ENCODE measurements around the gene KICS2.
"Not testable (repeated sequence)": the region's sequence is repeated elsewhere in the genome, so short reads cannot be mapped to it uniquely, and the experiment has no call there.

KICS2 gene

GRCh38 chr12:64218597-64218996 lies 3.5 kb downstream of the KICS2 start:
- in situ Hi-C loops (cut with MboI; ENCODE audit: low sequenced_read_pairs) = no loop called here

DNA sequence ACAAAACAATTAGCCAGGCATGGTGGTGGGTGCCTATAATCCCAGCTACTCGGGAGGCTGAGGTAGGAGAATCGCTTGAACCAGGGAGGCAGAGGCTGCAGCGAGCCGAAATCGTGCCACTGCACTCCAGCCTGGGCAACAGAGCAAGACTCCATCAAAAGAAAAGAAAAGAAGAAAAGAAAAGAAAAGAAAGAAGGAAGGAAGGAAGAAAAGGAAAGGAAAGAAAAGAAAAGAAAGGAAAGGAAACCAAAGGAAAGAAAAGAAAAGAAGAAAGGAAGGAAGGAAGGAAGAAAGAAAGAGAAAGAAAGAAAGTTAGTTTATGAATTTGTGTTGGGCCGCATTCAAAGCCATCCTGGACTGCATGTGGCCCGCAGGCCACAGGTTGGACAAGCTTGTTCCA lies 4.5 kb downstream of the KICS2 start:
- in situ Hi-C loops (cut with MboI; ENCODE audit: low sequenced_read_pairs) = not testable (repeated sequence)

DNA sequence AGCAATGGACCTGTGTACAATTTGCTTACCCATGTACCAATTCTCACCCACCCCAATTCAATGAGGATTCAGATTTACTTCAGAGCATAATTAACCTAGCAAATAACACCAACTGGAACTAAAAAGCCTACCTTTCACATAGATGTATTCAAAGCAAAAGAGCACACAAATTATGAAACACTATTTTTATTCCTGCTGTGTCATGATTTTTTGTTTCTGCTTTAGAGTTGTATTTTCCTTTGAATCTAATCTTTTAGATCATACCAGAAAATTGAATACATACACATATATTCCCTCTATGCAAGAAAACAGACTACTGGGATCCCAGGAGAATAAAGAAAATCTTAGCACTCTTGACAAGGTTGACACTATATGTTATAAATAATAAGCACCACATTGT lies 5.9 kb downstream of the KICS2 start:
- in situ Hi-C loops (cut with MboI; ENCODE audit: low sequenced_read_pairs) = no loop called here

DNA sequence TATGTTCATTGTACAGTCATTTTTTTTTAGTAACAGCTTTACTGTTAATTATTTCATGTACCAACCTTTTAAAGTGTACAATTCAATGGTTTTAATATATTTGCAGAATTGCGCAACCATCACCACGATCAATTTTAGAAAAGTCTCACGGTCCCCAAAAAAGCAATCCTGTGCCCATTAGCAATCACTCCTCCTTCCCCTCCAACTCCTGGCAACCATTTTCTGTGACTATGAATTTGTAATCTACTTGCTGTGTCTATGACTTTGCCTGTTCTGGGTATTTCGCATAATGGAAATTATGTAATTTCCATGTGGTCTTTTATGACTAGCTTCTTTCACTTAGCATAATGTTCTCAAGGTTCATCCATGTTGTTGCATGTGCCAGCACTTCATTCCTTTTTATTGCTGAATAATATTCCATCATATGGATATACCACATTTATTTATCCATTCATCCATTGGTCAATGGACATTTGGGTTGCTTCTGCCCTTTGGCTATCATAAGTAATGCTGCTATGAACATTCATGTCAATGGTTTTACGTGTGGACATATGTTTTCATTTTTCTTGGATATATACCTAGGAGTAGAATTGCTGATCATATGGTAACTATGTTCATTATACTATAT lies 9.9 kb downstream of the KICS2 start:
- in situ Hi-C loops (cut with MboI; ENCODE audit: low sequenced_read_pairs) = no loop called here

- in situ Hi-C loops (cut with MboI; ENCODE audit: low sequenced_read_pairs) = no loop called here
Observed at GRCh38 chr12:64207453-64207852, 14.6 kb downstream of the KICS2 start.

GRCh38 chr12:64205542-64205941 lies 16.6 kb downstream of the KICS2 start:
- in situ Hi-C loops (cut with MboI; ENCODE audit: low sequenced_read_pairs) = no loop called here

GRCh38 chr12:64203775-64204174 lies 18.3 kb downstream of the KICS2 start:
- in situ Hi-C loops (cut with MboI; ENCODE audit: low sequenced_read_pairs) = no loop called here

GRCh38 chr12:64203036-64203435 lies 19.1 kb downstream of the KICS2 start:
- in situ Hi-C loops (cut with MboI; ENCODE audit: low sequenced_read_pairs) = no loop called here

DNA sequence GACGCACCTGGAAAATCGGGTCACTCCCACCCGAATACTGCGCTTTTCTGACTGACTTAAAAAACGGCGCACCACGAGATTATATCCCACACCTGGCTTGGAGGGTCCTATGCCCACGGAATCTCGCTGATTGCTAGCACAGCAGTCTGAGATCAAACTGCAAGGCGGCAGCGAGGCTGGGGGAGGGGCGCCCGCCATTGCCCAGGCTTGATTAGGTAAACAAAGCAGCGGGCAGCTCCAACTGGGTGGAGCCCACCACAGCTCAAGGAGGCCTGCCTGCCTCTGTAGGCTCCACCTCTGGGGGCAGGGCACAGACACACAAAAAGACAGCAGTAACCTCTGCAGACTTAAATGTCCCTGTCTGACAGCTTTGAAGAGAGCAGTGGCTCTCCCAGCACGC lies 26.3 kb downstream of the KICS2 start:
- in situ Hi-C loops (cut with MboI; ENCODE audit: low sequenced_read_pairs) = not testable (repeated sequence)

DNA sequence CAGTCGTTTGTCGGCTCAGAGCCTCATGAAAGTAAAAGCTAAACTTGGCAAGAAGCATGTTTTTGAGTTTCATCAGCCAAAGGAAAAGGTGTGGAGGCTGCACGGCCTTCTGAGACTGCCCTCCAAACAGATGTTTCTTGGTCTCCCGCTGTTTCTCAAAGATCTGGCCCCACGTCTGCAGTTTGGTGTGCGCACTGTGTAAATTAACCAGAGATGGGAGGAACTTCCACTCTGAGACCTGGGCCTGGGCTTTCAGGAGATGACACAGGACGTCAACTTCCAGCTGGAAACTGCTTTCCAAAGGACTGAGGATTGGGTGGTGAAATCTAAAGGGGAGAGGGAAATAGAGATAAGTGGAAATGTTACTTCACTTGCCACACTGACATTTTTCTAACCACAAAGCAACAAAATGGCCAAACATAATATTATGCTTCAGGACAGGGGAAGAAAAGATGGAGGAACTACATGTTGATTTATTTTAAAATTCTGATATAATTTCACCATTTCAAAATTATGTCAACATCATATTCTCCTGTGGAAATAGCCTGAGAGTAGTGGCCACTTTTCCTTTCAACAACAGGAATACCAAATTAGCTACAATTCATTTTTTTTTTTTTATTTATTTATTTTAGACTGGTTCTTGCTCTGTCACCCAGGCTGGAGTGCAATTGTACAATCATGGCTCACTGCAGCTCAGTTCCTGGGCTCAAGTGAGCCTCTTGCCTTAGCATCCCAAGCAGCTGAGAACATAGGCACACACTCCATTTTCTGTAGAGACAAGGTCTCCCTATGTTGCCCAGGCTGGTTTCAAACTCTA lies 27.6 kb downstream of the KICS2 start:
- in situ Hi-C loops (cut with MboI; ENCODE audit: low sequenced_read_pairs) = no loop called here

DNA sequence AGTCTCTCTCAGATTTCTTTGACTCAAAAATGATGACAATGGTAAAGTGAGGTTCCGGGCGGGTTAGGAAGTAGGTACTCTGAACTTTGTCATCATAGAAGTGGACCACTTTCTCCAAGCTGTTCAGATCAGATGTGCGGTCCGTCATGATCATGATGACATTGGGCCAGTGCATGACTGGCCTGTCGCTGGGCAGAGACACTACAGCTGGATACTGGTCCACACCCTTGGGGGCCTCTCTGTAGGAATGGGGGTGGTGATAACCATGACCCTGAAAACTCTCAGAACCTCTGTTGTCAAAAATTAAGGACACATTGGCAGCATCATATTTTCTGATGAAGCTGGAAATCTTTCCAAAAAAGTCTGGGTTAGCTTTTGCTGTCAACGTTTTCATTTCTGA lies 28.2 kb downstream of the KICS2 start:
- in situ Hi-C loops (cut with MboI; ENCODE audit: low sequenced_read_pairs) = no loop called here

- in situ Hi-C loops (cut with MboI; ENCODE audit: low sequenced_read_pairs) = no loop called here
Observed at GRCh38 chr12:64192644-64193444, 29.3 kb downstream of the KICS2 start.

GRCh38 chr12:64190140-64190539 lies 32.0 kb downstream of the KICS2 start:
- in situ Hi-C loops (cut with MboI; ENCODE audit: low sequenced_read_pairs) = no loop called here

DNA sequence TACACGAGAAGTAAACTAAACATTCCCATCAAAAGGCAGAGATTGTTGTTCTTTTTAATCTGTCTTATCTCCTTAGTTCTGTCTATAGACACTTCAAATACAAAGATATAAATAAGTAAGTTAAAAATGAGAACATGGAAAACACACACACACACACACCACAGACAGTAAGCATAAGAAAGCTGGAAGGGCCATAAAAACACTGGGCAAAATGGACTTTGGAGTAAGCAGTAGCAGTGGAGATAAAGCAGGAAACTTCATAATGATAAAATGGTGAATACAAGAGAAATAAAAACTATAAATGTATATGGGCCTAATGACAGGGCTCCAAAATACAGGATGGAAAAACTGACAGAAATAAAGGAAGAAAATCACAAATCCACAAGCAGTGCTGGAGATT lies 32.6 kb downstream of the KICS2 start:
- in situ Hi-C loops (cut with MboI; ENCODE audit: low sequenced_read_pairs) = no loop called here

DNA sequence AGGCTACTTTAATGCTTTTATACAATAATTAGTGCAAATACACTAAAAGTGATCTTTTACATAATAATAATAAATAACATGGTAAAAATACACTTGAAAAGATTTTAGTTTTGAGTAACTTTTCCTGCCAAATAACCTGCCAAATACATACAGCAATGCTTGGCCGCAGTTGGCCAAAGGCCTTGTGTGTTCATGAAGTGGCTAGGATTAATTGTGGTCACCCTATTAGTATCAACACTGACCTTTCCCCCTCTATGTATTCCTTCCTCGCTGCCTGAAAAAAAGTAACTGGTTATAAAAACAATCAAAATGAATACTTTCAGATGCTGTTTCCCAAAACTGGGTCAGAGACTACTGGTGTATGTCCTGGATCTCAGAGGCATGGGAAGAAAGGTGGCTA lies 34.3 kb downstream of the KICS2 start:
- in situ Hi-C loops (cut with MboI; ENCODE audit: low sequenced_read_pairs) = no loop called here

- in situ Hi-C loops (cut with MboI; ENCODE audit: low sequenced_read_pairs) = no loop called here
Observed at GRCh38 chr12:64187370-64187769, 34.7 kb downstream of the KICS2 start.

DNA sequence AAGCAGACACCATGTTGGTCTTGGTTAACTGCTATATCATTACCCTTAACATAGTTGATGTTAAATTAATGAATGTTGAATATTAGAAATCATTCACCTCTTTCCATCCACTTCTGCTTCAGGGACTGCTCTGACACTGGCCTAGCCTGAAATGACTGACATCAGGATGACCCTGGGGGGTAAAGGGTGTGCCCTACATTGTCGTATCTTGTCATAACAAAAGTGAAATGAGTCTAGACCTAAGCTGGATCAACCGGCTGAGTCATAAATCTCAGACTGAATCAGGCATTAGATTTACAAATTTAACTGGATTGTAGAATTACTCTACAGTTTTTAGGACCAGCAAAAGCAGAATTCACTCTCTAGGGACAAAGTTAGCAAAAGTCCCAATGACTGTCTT lies 35.3 kb downstream of the KICS2 start:
- in situ Hi-C loops (cut with MboI; ENCODE audit: low sequenced_read_pairs) = no loop called here

DNA sequence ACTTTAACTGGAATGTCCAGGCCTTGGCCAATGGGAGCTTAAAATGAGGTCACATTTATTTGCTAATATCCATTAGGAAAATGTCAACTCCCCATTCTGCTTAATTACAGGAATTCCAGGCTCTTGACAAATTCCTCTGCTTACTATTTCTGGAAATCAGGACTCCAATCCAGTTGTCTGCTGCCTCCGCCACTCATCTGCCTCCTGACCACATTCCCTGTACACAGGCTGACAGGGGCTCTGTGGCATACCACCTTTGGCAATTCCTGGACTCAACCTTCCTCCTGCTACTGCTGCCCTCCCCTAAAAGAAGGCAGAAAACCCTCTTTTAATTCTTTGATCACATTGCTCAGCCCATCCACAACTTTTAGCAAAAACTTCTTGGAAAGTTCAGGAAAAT lies 37.9 kb downstream of the KICS2 start:
- in situ Hi-C loops (cut with MboI; ENCODE audit: low sequenced_read_pairs) = no loop called here

- in situ Hi-C loops (cut with MboI; ENCODE audit: low sequenced_read_pairs) = no loop called here
Observed at GRCh38 chr12:64181430-64182291, 40.4 kb downstream of the KICS2 start.

DNA sequence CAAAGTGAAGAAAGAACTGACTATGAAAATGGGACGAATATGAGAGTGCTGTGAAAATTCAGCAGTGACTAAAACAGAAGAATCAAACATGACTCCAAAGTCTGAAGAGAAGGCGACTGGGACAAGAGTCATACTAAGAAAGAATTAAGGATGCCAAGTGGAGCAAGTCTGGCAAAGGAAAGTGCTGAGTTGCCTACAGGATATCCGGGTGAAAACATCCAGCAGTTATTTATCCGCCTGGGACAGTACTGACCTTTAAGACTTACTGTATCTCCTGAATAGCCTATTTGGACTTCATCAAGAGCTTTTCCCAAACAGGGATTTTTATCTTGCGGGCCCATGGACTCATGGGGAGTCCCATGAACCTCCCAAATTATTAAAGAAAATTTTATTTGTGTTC lies 41.1 kb downstream of the KICS2 start:
- in situ Hi-C loops (cut with MboI; ENCODE audit: low sequenced_read_pairs) = no loop called here

DNA sequence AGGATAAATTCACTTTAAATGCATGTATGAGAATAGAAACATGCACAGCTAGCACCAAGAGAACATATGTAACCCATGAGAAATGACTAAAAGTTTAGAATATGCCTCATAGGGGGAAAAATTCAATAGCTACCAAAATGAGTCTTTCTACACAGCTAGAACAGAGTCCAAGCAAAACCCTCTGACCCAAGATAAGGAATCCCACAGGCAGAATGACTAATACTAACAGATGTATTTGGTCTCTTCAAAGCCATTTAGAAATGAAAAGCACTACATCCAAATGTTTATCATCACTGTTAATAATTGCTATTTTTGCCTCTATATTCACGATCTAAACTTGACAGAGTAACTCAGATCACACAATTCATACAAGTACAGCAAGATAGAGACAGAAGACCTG lies 44.0 kb downstream of the KICS2 start:
- in situ Hi-C loops (cut with MboI; ENCODE audit: low sequenced_read_pairs) = no loop called here
